GM06990 (cell line): ENCODE results near the gene TIMM21.

Experiments used
- DNase-seq: peaks from one replicate; pipeline ENCODE4 v3.0.0-alpha.2; 2011; ENCODE audit not compliant: insufficient read length; ENCODE audit errors: extremely low read depth
- H3K27me3 ChIP-seq: replicated peaks from 2 replicates; pipeline ENCODE4 v1.6.0; 2011; ENCODE audit warnings: low read length; ENCODE audit not compliant: control insufficient read depth, insufficient read depth
- H3K36me3 ChIP-seq: 2 replicates; pipeline ENCODE4 v1.5.1; 2011; ENCODE audit warnings: low read length; ENCODE audit not compliant: control insufficient read depth, insufficient read depth
- H3K4me3 ChIP-seq: replicated peaks from 2 replicates; pipeline ENCODE4 v1.5.1; 2011; ENCODE audit warnings: low read depth, mild to moderate bottlenecking, control low read depth, low read length
- CTCF ChIP-seq: IDR thresholded peaks from 2 replicates; pipeline ENCODE4 v1.5.1; 2011; ENCODE audit warnings: low read length, control low read depth, mild to moderate bottlenecking, inconsistent platforms; ENCODE audit not compliant: insufficient read depth, poor library complexity, severe bottlenecking

Gene TIMM21

GRCh38 chr18:74147779-74148542, at the start of gene TIMM21, which contains the start of gene FBXO15:
TSS of gene TIMM21 (plus strand) at chr18:74148523. CDS start at chr18:74148809, 286 bp downstream.
TSS of gene FBXO15 (minus strand) at chr18:74147834. CDS start at chr18:74147785, 49 bp downstream.
- DNase-seq, result peak; percentile 98
- no peak for TF ChIP-seq CTCF
- H3K36me3 ChIP-seq, result peaks cover 4% of the 10 kb centered on the region
- no peaks in the 10 kb centered on the region for H3K27me3 ChIP-seq
- peak within 1 kb of the TSS; percentile 83 for H3K4me3 ChIP-seq

GRCh38 chr18:74108460-74108859, 39.9 kb upstream of the TIMM21 start:
- Histone ChIP-seq H3K36me3 (no peaks in the 10 kb centered on the region), H3K27me3 (no peaks in the 10 kb centered on the region), H3K4me3 (no peak overlapping the region)
- DNase-seq, result no peak
- no peak for TF ChIP-seq CTCF

- H3K36me3 ChIP-seq, result no peaks in the 10 kb centered on the region
- no peak overlapping the region for H3K4me3 ChIP-seq
- H3K27me3 ChIP-seq, result no peaks in the 10 kb centered on the region
- DNase-seq, result no peak
- TF ChIP-seq CTCF, result no peak
Observed at GRCh38 chr18:74110149-74110548, 38.2 kb upstream of the TIMM21 start.

- no peaks in the 10 kb centered on the region for H3K36me3 ChIP-seq
- no peak for DNase-seq
- no peaks in the 10 kb centered on the region for H3K27me3 ChIP-seq
- no peak overlapping the region for H3K4me3 ChIP-seq
- TF ChIP-seq CTCF, result no peak
Observed at GRCh38 chr18:74110976-74111375, 37.3 kb upstream of the TIMM21 start.

GRCh38 chr18:74113711-74114110, 34.6 kb upstream of the TIMM21 start:
- DNase-seq, result no peak
- TF ChIP-seq CTCF, result no peak
- H3K36me3 ChIP-seq, result no peaks in the 10 kb centered on the region
- no peaks in the 10 kb centered on the region for H3K27me3 ChIP-seq
- no peak overlapping the region for H3K4me3 ChIP-seq

GRCh38 chr18:74114116-74114515, 34.2 kb upstream of the TIMM21 start:
- Histone ChIP-seq H3K4me3 (no peak overlapping the region), H3K36me3 (no peaks in the 10 kb centered on the region), H3K27me3 (no peaks in the 10 kb centered on the region)
- TF ChIP-seq CTCF, result no peak
- DNase-seq, result no peak
